ENCODE measurements around the gene PDLIM7.

The PDLIM7 gene

DNA sequence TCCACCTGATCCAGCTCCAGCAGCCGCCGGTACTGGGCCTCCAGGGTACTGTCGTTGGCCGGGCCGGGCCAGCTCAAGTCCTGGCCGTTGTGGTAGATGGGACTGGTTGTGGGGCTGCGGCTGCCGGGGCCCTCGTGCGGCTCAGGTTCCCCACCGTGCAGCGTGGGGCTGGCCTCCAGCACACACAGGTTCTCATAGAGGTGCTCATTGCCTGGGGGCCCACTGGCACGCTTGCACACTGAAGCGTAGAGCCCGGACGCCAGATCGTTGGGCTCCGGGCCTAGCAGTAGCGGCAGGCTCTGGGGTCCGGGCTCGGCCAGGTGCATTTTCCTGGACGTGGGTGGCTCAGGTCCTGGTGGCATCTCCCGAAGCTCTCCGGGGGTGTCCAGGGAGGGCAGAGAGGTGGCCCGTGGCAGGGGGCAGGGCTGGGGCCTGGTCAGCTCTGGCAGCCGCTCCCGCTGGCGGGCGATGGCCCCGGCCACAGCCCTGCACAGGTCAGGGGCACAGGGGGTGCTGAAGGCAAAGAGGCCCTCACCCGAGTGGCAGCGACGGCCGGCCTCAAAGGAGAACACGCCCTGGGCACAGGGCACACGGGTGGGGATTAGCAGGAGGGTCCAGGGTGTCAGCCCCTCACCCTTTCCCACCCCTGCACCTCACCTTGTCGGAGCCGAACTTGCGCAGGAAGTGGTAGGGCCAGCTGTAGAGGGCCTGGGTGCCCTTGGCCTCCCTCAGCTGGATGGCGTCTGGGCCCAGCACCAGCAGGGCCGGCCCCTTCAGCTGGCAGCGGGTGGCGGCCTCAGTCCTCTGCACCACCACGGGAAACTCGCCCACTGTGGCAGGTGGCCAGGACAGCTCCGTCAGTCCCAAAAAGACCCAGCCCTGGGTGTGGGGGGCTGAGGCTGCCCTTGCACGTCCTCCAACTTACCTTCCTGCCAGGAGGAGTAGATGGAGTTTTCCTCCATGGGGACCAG is 7.0 kb upstream of the PDLIM7 start:
- Histone ChIP-seq H3K27me3 (ENCODE audit: insufficient read depth, poor library complexity, severe bottlenecking) (no peaks in the 10 kb centered on the region), H3K4me3 (replicated peaks; ENCODE audit: insufficient read depth, low read length) (no peak overlapping the region), H3K27ac (replicated peaks) (no peak overlapping the region)
- TF ChIP-seq, protein P1, sequence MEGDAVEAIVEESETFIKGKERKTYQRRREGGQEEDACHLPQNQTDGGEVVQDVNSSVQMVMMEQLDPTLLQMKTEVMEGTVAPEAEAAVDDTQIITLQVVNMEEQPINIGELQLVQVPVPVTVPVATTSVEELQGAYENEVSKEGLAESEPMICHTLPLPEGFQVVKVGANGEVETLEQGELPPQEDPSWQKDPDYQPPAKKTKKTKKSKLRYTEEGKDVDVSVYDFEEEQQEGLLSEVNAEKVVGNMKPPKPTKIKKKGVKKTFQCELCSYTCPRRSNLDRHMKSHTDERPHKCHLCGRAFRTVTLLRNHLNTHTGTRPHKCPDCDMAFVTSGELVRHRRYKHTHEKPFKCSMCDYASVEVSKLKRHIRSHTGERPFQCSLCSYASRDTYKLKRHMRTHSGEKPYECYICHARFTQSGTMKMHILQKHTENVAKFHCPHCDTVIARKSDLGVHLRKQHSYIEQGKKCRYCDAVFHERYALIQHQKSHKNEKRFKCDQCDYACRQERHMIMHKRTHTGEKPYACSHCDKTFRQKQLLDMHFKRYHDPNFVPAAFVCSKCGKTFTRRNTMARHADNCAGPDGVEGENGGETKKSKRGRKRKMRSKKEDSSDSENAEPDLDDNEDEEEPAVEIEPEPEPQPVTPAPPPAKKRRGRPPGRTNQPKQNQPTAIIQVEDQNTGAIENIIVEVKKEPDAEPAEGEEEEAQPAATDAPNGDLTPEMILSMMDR (IDR thresholded peaks at IDR 0.05; ENCODE audit: insufficient read depth, low read length), result no peak
- TF ChIP-seq POLR2AphosphoS5 (IDR thresholded peaks at IDR 0.05; ENCODE audit: low read depth), result peak; percentile 7; the same call in 1 of the 2 replicates
- no peak for DNase-seq (ENCODE audit: low read depth in 1 of 2, low spot score in 1 of 2)

DNA sequence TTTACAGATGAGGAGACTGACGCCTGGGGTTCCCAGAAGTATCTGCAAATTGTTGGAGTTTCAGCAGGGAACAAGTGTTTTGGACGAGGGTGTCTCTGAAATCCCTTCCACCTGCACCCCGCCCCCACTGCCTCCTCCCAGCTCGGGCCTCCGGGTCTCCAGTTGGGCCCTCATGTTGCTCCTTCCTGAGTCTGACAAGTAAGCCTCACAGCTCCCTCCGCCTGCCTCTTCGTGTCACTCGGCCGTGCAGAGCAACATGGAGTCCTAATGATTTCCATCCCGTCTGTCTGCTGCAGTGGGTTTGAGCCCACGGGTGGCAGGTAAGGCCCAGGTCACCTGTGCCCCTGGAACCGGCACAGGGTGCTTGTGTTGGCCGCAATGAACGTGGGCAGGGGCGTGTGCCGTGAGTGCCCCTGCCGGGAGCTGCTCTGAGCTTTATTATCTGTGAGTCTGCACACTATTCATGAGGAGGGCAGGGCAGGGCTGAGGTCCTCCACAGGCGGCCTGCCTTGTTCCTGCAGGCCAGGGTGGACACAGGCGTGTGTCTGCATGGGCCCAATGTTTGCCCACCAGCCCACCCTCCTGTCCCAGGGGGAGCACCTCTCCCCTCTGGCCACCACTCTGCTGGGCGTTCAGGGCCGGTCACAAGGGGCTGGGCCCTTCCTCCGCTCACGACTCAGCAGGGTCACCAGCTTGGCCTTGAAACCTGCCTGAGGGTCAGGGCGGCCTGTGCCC is 6.1 kb upstream of the PDLIM7 start:
- Histone ChIP-seq H3K27me3 (ENCODE audit: insufficient read depth, poor library complexity, severe bottlenecking) (no peaks in the 10 kb centered on the region), H3K4me3 (replicated peaks; ENCODE audit: insufficient read depth, low read length) (no peak overlapping the region), H3K27ac (replicated peaks) (no peak overlapping the region)
- DNase-seq (ENCODE audit: low read depth in 1 of 2, low spot score in 1 of 2), result no peak
- TF ChIP-seq, protein P2, sequence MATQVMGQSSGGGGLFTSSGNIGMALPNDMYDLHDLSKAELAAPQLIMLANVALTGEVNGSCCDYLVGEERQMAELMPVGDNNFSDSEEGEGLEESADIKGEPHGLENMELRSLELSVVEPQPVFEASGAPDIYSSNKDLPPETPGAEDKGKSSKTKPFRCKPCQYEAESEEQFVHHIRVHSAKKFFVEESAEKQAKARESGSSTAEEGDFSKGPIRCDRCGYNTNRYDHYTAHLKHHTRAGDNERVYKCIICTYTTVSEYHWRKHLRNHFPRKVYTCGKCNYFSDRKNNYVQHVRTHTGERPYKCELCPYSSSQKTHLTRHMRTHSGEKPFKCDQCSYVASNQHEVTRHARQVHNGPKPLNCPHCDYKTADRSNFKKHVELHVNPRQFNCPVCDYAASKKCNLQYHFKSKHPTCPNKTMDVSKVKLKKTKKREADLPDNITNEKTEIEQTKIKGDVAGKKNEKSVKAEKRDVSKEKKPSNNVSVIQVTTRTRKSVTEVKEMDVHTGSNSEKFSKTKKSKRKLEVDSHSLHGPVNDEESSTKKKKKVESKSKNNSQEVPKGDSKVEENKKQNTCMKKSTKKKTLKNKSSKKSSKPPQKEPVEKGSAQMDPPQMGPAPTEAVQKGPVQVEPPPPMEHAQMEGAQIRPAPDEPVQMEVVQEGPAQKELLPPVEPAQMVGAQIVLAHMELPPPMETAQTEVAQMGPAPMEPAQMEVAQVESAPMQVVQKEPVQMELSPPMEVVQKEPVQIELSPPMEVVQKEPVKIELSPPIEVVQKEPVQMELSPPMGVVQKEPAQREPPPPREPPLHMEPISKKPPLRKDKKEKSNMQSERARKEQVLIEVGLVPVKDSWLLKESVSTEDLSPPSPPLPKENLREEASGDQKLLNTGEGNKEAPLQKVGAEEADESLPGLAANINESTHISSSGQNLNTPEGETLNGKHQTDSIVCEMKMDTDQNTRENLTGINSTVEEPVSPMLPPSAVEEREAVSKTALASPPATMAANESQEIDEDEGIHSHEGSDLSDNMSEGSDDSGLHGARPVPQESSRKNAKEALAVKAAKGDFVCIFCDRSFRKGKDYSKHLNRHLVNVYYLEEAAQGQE (IDR thresholded peaks at IDR 0.05; ENCODE audit: insufficient replicate concordance, low read depth), result no peak
- no peak for TF ChIP-seq SPI1 (IDR thresholded peaks at IDR 0.05; ENCODE audit: borderline replicate concordance, low read depth)
- no peak for TF ChIP-seq GABPA (IDR thresholded peaks at IDR 0.05; ENCODE audit: low read depth)
- 0 out of 2 replicates have a peak, but pooled peaks have one; percentile 4 for TF ChIP-seq POLR2AphosphoS5 (IDR thresholded peaks at IDR 0.05; ENCODE audit: low read depth)

DNA sequence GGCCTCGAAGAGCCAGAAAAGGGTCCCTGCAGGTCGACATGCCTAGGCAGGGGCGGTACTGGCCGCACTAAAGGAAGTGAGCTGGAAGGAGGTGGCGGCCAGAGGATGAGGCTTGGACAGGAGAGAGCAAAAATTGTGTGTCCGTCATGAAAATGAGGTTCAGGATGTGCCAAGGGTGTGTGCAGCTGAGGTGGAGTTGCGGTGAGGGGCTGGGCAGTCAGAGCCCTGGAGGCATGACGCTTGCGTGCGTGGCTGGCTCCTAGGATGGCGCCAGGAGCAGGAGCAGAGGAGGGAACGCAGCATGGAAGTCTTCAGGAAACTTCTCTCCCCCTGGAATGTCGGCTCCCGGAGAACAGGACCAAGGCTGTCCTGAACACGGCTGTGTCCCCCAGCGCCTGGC is 5.5 kb upstream of the PDLIM7 start:
- H3K4me3 ChIP-seq (replicated peaks; ENCODE audit: insufficient read depth, low read length), result no peak overlapping the region
- DNase-seq (ENCODE audit: low read depth in 1 of 2, low spot score in 1 of 2), result no peak
- no peaks in the 10 kb centered on the region for H3K27me3 ChIP-seq (ENCODE audit: insufficient read depth, poor library complexity, severe bottlenecking)
- TF ChIP-seq POLR2AphosphoS5 (IDR thresholded peaks at IDR 0.05; ENCODE audit: low read depth), result peak; percentile 25
- TF ChIP-seq, protein P2 (IDR thresholded peaks at IDR 0.05; ENCODE audit: insufficient replicate concordance, low read depth), result no peak
- H3K27ac ChIP-seq (replicated peaks), result no peak overlapping the region

DNA sequence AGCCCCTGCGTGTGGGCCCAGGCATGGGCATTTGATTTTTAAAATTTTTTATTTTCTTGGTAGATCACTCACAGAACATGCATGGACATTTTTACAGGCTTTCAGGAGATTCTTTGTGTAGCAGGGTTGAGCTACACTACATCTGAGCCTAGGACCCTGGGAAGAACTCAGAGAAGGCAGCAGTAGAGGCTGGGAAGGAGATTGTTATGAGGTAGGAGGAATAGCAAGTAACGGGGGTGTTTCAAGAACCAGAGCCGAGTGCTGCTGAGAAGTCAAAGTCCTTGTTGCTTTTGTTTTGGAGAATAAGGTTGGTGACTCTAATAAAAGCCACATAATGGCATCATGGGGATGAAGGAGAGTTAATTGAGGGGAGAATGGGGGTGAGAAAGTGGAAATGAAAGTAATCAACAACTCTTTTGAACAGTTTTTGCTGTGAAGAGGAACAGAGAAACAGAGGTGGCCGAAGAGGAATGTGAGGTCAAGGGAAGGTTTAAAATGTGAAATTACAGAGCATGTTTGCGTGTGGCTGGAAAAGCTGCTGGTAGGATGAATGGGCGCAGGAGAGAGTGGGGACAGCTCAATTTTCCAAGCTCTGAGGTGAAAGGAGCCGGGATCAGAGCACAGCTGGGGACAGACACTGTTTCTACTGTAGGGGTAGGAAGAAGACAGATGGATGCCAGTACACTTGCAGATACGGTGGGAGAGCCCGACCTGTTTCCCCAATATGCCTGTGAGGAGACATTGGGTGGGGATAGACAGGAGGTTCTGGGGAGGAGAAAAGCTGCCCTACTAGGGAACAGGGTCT is 4.7 kb upstream of the PDLIM7 start:
- TF ChIP-seq POLR2AphosphoS5 (IDR thresholded peaks at IDR 0.05; ENCODE audit: low read depth) (0 out of 2 replicates have a peak, but pooled peaks have one; percentile 14), SPI1 (IDR thresholded peaks at IDR 0.05; ENCODE audit: borderline replicate concordance, low read depth) (no peak)
- no peak for DNase-seq (ENCODE audit: low read depth in 1 of 2, low spot score in 1 of 2)
- Histone ChIP-seq H3K27me3 (ENCODE audit: insufficient read depth, poor library complexity, severe bottlenecking) (no peaks in the 10 kb centered on the region), H3K27ac (replicated peaks) (peak overlapping the region; percentile 10; the same call in 1 of the 2 replicates), H3K4me3 (replicated peaks; ENCODE audit: insufficient read depth, low read length) (no peak overlapping the region)

Data from HL-60 (cell line).